ENCODE results near the gene DNAH17. TPM values are rescaled to one million over a fixed set of nuclear protein-coding genes. Genes with fewer than 3 reads are reported as not detected.

The DNAH17 gene
- total and polyA plus RNA-seq, 2 donors (not counting 3 experiments of a cell fraction or from before 2014, with no cell fraction given) = not detected

DNA sequence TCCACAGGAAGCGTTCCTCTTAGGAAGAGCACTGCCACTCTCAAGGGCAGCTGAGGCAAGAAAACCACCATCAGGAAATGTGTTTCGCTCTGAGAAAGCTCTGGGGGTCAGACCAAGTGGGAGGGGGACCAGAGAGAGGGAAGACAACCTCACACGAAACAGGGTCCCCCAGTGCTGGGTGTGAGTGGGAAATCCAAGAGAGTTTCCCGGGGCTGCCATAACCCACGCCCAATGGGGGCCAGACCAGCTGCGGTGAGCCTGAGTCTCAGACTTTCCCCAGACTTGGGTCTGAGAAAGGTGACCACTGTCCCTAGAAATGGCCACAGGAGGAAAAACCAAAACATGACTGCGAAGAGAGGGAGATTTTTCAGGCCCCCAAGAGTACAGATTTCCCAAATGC lies 14.5 kb downstream of the DNAH17 start:
- TF ChIP-seq FOS (IDR thresholded peaks at IDR 0.05; ENCODE audit: borderline replicate concordance, insufficient read depth, low read length) (no peak), GATA2 (IDR thresholded peaks at IDR 0.05; ENCODE audit: insufficient read depth, insufficient read length, low read depth, low read length) (no peak), POLR2A (IDR thresholded peaks at IDR 0.05; ENCODE audit: low read depth, low read length) (no peak), JUN (IDR thresholded peaks at IDR 0.05; ENCODE audit: borderline replicate concordance, insufficient read depth, insufficient read length, low read depth) (no peak), MYC (IDR thresholded peaks at IDR 0.05; ENCODE audit: low read depth, low read length) (no peak), POLR2AphosphoS5 (IDR thresholded peaks at IDR 0.05; ENCODE audit: insufficient read depth, low read depth, low read length) (no peak), EZH2 (IDR thresholded peaks at IDR 0.05; ENCODE audit: borderline replicate concordance, low read depth, low read length, severe bottlenecking) (no peak)
- TF ChIP-seq, protein P1, sequence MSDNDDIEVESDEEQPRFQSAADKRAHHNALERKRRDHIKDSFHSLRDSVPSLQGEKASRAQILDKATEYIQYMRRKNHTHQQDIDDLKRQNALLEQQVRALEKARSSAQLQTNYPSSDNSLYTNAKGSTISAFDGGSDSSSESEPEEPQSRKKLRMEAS (IDR thresholded peaks at IDR 0.05; ENCODE audit: insufficient read depth, insufficient read length) = no peak
- TF ChIP-seq, protein P2, sequence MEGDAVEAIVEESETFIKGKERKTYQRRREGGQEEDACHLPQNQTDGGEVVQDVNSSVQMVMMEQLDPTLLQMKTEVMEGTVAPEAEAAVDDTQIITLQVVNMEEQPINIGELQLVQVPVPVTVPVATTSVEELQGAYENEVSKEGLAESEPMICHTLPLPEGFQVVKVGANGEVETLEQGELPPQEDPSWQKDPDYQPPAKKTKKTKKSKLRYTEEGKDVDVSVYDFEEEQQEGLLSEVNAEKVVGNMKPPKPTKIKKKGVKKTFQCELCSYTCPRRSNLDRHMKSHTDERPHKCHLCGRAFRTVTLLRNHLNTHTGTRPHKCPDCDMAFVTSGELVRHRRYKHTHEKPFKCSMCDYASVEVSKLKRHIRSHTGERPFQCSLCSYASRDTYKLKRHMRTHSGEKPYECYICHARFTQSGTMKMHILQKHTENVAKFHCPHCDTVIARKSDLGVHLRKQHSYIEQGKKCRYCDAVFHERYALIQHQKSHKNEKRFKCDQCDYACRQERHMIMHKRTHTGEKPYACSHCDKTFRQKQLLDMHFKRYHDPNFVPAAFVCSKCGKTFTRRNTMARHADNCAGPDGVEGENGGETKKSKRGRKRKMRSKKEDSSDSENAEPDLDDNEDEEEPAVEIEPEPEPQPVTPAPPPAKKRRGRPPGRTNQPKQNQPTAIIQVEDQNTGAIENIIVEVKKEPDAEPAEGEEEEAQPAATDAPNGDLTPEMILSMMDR (IDR thresholded peaks at IDR 0.05; ENCODE audit: extremely low read depth in 1 of 2, insufficient read depth in 1 of 2, low read depth in 1 of 2, low read length in 2 of 2) = no peak
- Histone ChIP-seq H3K9me1 (replicated peaks; ENCODE audit: control insufficient read depth, extremely low read depth, insufficient read depth, low read length) (no peaks in the 10 kb centered on the region), H3K4me1 (ENCODE audit: control insufficient read depth, extremely low read depth, insufficient read depth, low read length) (no peaks in the 10 kb centered on the region), H3K27ac (ENCODE audit: insufficient read depth, low read depth, low read length) (no peak overlapping the region), H3K4me2 (ENCODE audit: insufficient read depth, low read length) (no peak overlapping the region), H3K36me3 (ENCODE audit: control insufficient read depth in 2 of 2, extremely low read depth in 1 of 2, insufficient read depth in 2 of 2, low read length in 2 of 2) (no peaks in the 10 kb centered on the region), H4K20me1 (replicated peaks; ENCODE audit: control insufficient read depth, extremely low read depth, insufficient read depth, low read length) (no peaks in the 10 kb centered on the region), H3K4me3 (replicated peaks in 1 of 3; ENCODE audit: insufficient read depth in 1 of 3, low read depth in 1 of 3, low read length in 3 of 3) (no peak overlapping the region), H3K9me3 (replicated peaks; ENCODE audit: control insufficient read depth, insufficient read depth, low read length) (no peaks in the 10 kb centered on the region), H3K27me3 (ENCODE audit: control insufficient read depth in 2 of 2, insufficient read depth in 2 of 2, low read length in 2 of 2) (peaks cover 7 to 17% of the 10 kb centered on the region in 2 experiments), H3K9ac (replicated peaks; ENCODE audit: extremely low read depth, insufficient read depth, low read length) (no peak overlapping the region), H3K79me2 (ENCODE audit: control insufficient read depth, insufficient read depth, low read length) (no peaks in the 10 kb centered on the region), H2AFZ (ENCODE audit: low read depth, low read length) (no peak overlapping the region)
- FAIRE-seq (no peak), DNase-seq (ENCODE audit: low read depth, low spot score) (no peak)
- ChIA-PET CTCF (interaction anchor here (1.3 kb wide), 1 partner anchor 25 kb away, joined by 3 read pairs; no protein-coding TSS in a partner anchor), POLR2A (no interaction called here)
- BruUV-seq (replicated peaks) = no TSS peak
- dilution Hi-C loops (cut with MboI; ENCODE audit: extremely low pct_ligation_motif_present, low sequenced_read_pairs) = no loop called here
- intact Hi-C loops (cut with micrococcal nuclease) = no loop called here

Data from endothelial cell of umbilical vein (primary cell).